ENCODE results near the gene ETF1. TPM values are rescaled to one million over a fixed set of nuclear protein-coding genes. Genes with fewer than 3 reads are reported as not detected.
A peak's percentile ranks its signal among the peaks of the same experiment; 100 is the strongest.

Gene ETF1
- total and polyA plus RNA-seq, 9 of the 15 experiments (the other 6 are each of a cell fraction or from before 2014, with no cell fraction given): 53.7 to 209 (median 164) TPM

DNA sequence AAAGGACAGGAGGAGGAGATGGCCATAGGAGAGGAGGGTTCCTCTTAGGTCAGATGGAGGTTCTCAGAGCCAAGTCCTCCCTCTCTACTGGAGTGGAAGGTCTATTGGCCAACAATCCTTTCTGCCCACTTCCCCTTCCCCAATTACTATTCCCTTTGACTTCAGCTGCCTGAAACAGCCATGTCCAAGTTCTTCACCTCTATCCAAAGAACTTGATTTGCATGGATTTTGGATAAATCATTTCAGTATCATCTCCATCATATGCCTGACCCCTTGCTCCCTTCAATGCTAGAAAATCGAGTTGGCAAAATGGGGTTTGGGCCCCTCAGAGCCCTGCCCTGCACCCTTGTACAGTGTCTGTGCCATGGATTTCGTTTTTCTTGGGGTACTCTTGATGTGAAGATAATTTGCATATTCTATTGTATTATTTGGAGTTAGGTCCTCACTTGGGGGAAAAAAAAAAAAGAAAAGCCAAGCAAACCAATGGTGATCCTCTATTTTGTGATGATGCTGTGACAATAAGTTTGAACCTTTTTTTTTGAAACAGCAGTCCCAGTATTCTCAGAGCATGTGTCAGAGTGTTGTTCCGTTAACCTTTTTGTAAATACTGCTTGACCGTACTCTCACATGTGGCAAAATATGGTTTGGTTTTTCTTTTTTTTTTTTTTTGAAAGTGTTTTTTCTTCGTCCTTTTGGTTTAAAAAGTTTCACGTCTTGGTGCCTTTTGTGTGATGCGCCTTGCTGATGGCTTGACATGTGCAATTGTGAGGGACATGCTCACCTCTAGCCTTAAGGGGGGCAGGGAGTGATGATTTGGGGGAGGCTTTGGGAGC lies 74.7 kb downstream of the ETF1 start (continued):
- TF ChIP-seq, protein P1, sequence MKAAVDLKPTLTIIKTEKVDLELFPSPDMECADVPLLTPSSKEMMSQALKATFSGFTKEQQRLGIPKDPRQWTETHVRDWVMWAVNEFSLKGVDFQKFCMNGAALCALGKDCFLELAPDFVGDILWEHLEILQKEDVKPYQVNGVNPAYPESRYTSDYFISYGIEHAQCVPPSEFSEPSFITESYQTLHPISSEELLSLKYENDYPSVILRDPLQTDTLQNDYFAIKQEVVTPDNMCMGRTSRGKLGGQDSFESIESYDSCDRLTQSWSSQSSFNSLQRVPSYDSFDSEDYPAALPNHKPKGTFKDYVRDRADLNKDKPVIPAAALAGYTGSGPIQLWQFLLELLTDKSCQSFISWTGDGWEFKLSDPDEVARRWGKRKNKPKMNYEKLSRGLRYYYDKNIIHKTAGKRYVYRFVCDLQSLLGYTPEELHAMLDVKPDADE (conservative IDR thresholded peaks at IDR 0.05; ENCODE audit: control insufficient read depth, low read depth, low read length): peak; percentile 65; the same call in 1 of the 2 replicates
- TF ChIP-seq ZNF76 (CRISPR knock-in tag; IDR thresholded peaks at IDR 0.05; ENCODE audit: borderline replicate concordance) (no peak), GTF2E2 (tag; IDR thresholded peaks at IDR 0.05) (no peak), ZNF124 (CRISPR knock-in tag; IDR thresholded peaks at IDR 0.05) (no peak), ZBTB7A (IDR thresholded peaks at IDR 0.05; ENCODE audit: borderline replicate concordance, control insufficient read depth, low read depth, low read length) (no peak), CEBPG (CRISPR knock-in tag; IDR thresholded peaks at IDR 0.05) (no peak), CEBPG (tag; conservative IDR thresholded peaks at IDR 0.05 in 1 of 2, IDR thresholded peaks at IDR 0.05 in 1 of 2) (no peak), FOS (IDR thresholded peaks at IDR 0.05; ENCODE audit: extremely low read depth, insufficient read length) (no peak), ZNF316 (IDR thresholded peaks at IDR 0.05) (no peak), CCAR2 (IDR thresholded peaks at IDR 0.05; ENCODE audit: low read depth, low read length) (no peak), KLF13 (tag; IDR thresholded peaks at IDR 0.05; ENCODE audit: borderline replicate concordance, low read depth) (no peak), ZNF561 (CRISPR knock-in tag; conservative IDR thresholded peaks at IDR 0.05) (no peak), TEAD4 (IDR thresholded peaks at IDR 0.05; ENCODE audit: low read length) (peak; percentile 19), TEAD4 (CRISPR knock-in tag; IDR thresholded peaks at IDR 0.05; ENCODE audit: borderline replicate concordance) (no peak)
- TF ChIP-seq, protein P2, sequence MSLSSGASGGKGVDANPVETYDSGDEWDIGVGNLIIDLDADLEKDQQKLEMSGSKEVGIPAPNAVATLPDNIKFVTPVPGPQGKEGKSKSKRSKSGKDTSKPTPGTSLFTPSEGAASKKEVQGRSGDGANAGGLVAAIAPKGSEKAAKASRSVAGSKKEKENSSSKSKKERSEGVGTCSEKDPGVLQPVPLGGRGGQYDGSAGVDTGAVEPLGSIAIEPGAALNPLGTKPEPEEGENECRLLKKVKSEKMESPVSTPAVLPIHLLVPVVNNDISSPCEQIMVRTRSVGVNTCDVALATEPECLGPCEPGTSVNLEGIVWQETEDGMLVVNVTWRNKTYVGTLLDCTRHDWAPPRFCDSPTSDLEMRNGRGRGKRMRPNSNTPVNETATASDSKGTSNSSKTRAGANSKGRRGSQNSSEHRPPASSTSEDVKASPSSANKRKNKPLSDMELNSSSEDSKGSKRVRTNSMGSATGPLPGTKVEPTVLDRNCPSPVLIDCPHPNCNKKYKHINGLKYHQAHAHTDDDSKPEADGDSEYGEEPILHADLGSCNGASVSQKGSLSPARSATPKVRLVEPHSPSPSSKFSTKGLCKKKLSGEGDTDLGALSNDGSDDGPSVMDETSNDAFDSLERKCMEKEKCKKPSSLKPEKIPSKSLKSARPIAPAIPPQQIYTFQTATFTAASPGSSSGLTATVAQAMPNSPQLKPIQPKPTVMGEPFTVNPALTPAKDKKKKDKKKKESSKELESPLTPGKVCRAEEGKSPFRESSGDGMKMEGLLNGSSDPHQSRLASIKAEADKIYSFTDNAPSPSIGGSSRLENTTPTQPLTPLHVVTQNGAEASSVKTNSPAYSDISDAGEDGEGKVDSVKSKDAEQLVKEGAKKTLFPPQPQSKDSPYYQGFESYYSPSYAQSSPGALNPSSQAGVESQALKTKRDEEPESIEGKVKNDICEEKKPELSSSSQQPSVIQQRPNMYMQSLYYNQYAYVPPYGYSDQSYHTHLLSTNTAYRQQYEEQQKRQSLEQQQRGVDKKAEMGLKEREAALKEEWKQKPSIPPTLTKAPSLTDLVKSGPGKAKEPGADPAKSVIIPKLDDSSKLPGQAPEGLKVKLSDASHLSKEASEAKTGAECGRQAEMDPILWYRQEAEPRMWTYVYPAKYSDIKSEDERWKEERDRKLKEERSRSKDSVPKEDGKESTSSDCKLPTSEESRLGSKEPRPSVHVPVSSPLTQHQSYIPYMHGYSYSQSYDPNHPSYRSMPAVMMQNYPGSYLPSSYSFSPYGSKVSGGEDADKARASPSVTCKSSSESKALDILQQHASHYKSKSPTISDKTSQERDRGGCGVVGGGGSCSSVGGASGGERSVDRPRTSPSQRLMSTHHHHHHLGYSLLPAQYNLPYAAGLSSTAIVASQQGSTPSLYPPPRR (CRISPR knock-in tag; IDR thresholded peaks at IDR 0.05; ENCODE audit: borderline replicate concordance): no peak
- TF ChIP-seq, protein P3, sequence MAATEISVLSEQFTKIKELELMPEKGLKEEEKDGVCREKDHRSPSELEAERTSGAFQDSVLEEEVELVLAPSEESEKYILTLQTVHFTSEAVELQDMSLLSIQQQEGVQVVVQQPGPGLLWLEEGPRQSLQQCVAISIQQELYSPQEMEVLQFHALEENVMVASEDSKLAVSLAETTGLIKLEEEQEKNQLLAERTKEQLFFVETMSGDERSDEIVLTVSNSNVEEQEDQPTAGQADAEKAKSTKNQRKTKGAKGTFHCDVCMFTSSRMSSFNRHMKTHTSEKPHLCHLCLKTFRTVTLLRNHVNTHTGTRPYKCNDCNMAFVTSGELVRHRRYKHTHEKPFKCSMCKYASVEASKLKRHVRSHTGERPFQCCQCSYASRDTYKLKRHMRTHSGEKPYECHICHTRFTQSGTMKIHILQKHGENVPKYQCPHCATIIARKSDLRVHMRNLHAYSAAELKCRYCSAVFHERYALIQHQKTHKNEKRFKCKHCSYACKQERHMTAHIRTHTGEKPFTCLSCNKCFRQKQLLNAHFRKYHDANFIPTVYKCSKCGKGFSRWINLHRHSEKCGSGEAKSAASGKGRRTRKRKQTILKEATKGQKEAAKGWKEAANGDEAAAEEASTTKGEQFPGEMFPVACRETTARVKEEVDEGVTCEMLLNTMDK (IDR thresholded peaks at IDR 0.05; ENCODE audit: borderline replicate concordance, insufficient read depth, low read depth, low read length, poor library complexity, severe bottlenecking): no peak
- TF ChIP-seq, protein P4, sequence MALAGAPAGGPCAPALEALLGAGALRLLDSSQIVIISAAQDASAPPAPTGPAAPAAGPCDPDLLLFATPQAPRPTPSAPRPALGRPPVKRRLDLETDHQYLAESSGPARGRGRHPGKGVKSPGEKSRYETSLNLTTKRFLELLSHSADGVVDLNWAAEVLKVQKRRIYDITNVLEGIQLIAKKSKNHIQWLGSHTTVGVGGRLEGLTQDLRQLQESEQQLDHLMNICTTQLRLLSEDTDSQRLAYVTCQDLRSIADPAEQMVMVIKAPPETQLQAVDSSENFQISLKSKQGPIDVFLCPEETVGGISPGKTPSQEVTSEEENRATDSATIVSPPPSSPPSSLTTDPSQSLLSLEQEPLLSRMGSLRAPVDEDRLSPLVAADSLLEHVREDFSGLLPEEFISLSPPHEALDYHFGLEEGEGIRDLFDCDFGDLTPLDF (CRISPR knock-in tag; IDR thresholded peaks at IDR 0.05): peak; percentile 57; the same call in 1 of the 2 replicates
